ENCODE measurements around the gene RNASE1. TPM values are rescaled to one million over a fixed set of nuclear protein-coding genes. Genes with fewer than 3 reads are reported as not detected.

Gene RNASE1
- total and polyA plus RNA-seq, 2 experiments from 2014 or later = not detected

DNA sequence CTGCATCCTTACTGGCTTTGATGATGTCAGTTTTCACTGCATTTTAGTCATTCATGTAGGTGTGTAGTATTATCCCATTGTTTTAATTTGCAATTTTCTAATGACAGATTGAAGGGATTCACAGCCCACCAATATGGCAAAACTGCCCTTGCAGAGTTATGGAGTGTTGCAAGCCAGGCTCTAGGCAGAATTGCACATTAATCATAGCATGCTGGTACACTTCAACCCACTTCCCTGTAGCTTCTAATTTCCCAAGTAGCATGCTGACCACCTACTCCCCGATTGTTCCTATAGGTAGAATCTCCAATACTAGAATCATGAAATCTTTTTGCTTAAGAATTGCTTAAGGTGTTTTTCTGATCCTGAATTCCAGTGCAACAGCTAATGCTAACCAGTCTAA lies 26.7 kb downstream of the RNASE1 start:
- H3K4me1 ChIP-seq (ENCODE audit: insufficient read depth) = no peaks in the 10 kb centered on the region
- TF ChIP-seq EZH2 (IDR thresholded peaks at IDR 0.05; ENCODE audit: insufficient read depth, poor library complexity, severe bottlenecking) (no peak), EZH2phosphoT487 (IDR thresholded peaks at IDR 0.05; ENCODE audit: insufficient read depth, low read depth) (no peak)
- H3K4me2 ChIP-seq (ENCODE audit: unreplicated experiment) = no peak overlapping the region
- H3K27ac ChIP-seq = no peak overlapping the region
- H4K20me1 ChIP-seq (ENCODE audit: insufficient read depth) = no peaks in the 10 kb centered on the region
- H3K36me3 ChIP-seq (ENCODE audit: low read depth) = no peaks in the 10 kb centered on the region
- no peaks in the 10 kb centered on the region for H3K9me2 ChIP-seq (ENCODE audit: insufficient read depth)
- H3K9ac ChIP-seq = no peak overlapping the region
- H3K4me3 ChIP-seq = no peak overlapping the region
- no peaks in the 10 kb centered on the region for H3K9me3 ChIP-seq (ENCODE audit: low read depth)
- H3F3A ChIP-seq (ENCODE audit: insufficient read depth) = no peaks in the 10 kb centered on the region
- no peaks in the 10 kb centered on the region for H3K79me2 ChIP-seq (ENCODE audit: insufficient read depth)
- 60 to 70% methylated on average over 1 of the region's 1 CpG for WGBS, 2 experiments (ENCODE audit: low coverage in 1 of 2, low lambda C conversion rate in 2 of 2, missing lambda C conversion rate in 2 of 2)
- in situ Hi-C loops (cut with MboI) = no loop called here
- no peak overlapping the region for H2AFZ ChIP-seq
- no peak for DNase-seq
- H3K27me3 ChIP-seq (replicated peaks; ENCODE audit: insufficient read depth) = no peaks in the 10 kb centered on the region

DNA sequence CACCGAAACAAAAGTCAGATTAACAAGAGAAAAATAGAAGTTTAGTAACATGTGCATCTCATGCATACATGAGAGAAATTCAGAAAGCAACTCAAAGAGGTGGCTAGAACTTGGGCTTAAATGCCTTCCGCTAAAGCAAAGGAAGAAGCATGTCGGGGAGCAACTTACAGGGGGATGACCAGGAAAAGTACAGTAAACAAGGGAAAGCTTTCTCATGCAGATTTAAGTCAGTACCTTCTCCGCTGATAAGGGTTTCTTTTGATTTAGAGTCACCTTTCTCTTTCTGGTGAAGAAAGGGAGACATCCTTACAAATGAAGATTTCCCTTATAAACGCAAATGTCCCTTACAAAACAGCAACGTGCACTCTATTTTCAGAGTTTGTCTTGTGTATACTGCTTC lies 27.6 kb downstream of the RNASE1 start:
- WGBS, 2 experiments (ENCODE audit: low coverage in 1 of 2, low lambda C conversion rate in 2 of 2, missing lambda C conversion rate in 2 of 2) = 30 to 31% methylated on average over 6 of the region's 6 CpGs
- TF ChIP-seq EZH2 (IDR thresholded peaks at IDR 0.05; ENCODE audit: insufficient read depth, poor library complexity, severe bottlenecking) = no peak
- TF ChIP-seq EZH2phosphoT487 (IDR thresholded peaks at IDR 0.05; ENCODE audit: insufficient read depth, low read depth) = no peak
- no peaks in the 10 kb centered on the region for H4K20me1 ChIP-seq (ENCODE audit: insufficient read depth)
- no peak overlapping the region for H3K4me2 ChIP-seq (ENCODE audit: unreplicated experiment)
- no peak overlapping the region for H2AFZ ChIP-seq
- H3K27ac ChIP-seq = no peak overlapping the region
- H3K36me3 ChIP-seq (ENCODE audit: low read depth) = no peaks in the 10 kb centered on the region
- in situ Hi-C loops (cut with MboI) = no loop called here
- H3K9me2 ChIP-seq (ENCODE audit: insufficient read depth) = no peaks in the 10 kb centered on the region
- H3K4me1 ChIP-seq (ENCODE audit: insufficient read depth) = no peaks in the 10 kb centered on the region
- no peaks in the 10 kb centered on the region for H3F3A ChIP-seq (ENCODE audit: insufficient read depth)
- H3K9ac ChIP-seq = no peak overlapping the region
- H3K79me2 ChIP-seq (ENCODE audit: insufficient read depth) = no peaks in the 10 kb centered on the region
- no peak overlapping the region for H3K4me3 ChIP-seq
- no peaks in the 10 kb centered on the region for H3K27me3 ChIP-seq (replicated peaks; ENCODE audit: insufficient read depth)
- H3K9me3 ChIP-seq (ENCODE audit: low read depth) = no peaks in the 10 kb centered on the region
- DNase-seq = no peak

- no peak for DNase-seq
- Histone ChIP-seq H3K79me2 (ENCODE audit: insufficient read depth) (no peaks in the 10 kb centered on the region), H3K9me2 (ENCODE audit: insufficient read depth) (no peaks in the 10 kb centered on the region), H3K4me3 (no peak overlapping the region), H3K9me3 (ENCODE audit: low read depth) (no peaks in the 10 kb centered on the region), H3F3A (ENCODE audit: insufficient read depth) (no peaks in the 10 kb centered on the region), H4K20me1 (ENCODE audit: insufficient read depth) (no peaks in the 10 kb centered on the region), H3K27me3 (replicated peaks; ENCODE audit: insufficient read depth) (no peaks in the 10 kb centered on the region), H2AFZ (no peak overlapping the region), H3K4me1 (ENCODE audit: insufficient read depth) (no peaks in the 10 kb centered on the region), H3K36me3 (ENCODE audit: low read depth) (no peaks in the 10 kb centered on the region), H3K27ac (no peak overlapping the region), H3K4me2 (ENCODE audit: unreplicated experiment) (no peak overlapping the region), H3K9ac (no peak overlapping the region)
- in situ Hi-C loops (cut with MboI) = no loop called here
- 33 to 34% methylated on average over 5 of the region's 5 CpGs for WGBS, 2 experiments (ENCODE audit: low coverage in 1 of 2, low lambda C conversion rate in 2 of 2, missing lambda C conversion rate in 2 of 2)
- TF ChIP-seq EZH2 (IDR thresholded peaks at IDR 0.05; ENCODE audit: insufficient read depth, poor library complexity, severe bottlenecking) (no peak), EZH2phosphoT487 (IDR thresholded peaks at IDR 0.05; ENCODE audit: insufficient read depth, low read depth) (no peak)
Observed at GRCh38 chr14:20774258-20774824, 28.3 kb downstream of the RNASE1 start.

DNA sequence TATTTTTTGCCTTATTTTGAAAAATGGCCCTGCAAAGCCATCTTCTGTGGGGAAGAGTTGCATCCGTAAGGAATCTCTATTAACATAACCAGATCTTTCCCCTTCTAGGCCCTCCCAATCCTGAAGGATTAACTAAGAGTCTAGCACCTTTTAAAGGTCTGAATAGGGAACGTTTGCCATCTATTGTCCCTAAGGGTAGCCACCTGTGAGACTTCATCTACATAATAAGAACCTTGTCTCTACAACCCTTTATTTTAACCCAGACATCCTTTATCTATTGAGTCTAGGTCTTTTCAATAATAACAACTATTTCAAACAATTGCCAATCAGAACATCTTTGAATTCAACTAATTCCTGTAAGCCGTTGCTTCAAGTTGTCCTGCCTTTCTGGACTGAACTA lies 30.0 kb downstream of the RNASE1 start:
- H2AFZ ChIP-seq = no peak overlapping the region
- no peaks in the 10 kb centered on the region for H3K9me2 ChIP-seq (ENCODE audit: insufficient read depth)
- no peaks in the 10 kb centered on the region for H3F3A ChIP-seq (ENCODE audit: insufficient read depth)
- no peaks in the 10 kb centered on the region for H3K27me3 ChIP-seq (replicated peaks; ENCODE audit: insufficient read depth)
- no peaks in the 10 kb centered on the region for H3K9me3 ChIP-seq (ENCODE audit: low read depth)
- H3K36me3 ChIP-seq (ENCODE audit: low read depth) = no peaks in the 10 kb centered on the region
- no peak for TF ChIP-seq EZH2 (IDR thresholded peaks at IDR 0.05; ENCODE audit: insufficient read depth, poor library complexity, severe bottlenecking)
- no peak for TF ChIP-seq EZH2phosphoT487 (IDR thresholded peaks at IDR 0.05; ENCODE audit: insufficient read depth, low read depth)
- H3K79me2 ChIP-seq (ENCODE audit: insufficient read depth) = no peaks in the 10 kb centered on the region
- H3K9ac ChIP-seq = no peak overlapping the region
- no peak overlapping the region for H3K27ac ChIP-seq
- no peaks in the 10 kb centered on the region for H4K20me1 ChIP-seq (ENCODE audit: insufficient read depth)
- no peak overlapping the region for H3K4me2 ChIP-seq (ENCODE audit: unreplicated experiment)
- H3K4me3 ChIP-seq = no peak overlapping the region
- H3K4me1 ChIP-seq (ENCODE audit: insufficient read depth) = no peaks in the 10 kb centered on the region
- in situ Hi-C loops (cut with MboI) = no loop called here
- no peak for DNase-seq
- 24 to 33% methylated on average over 3 of the region's 3 CpGs for WGBS, 2 experiments (ENCODE audit: low coverage in 1 of 2, low lambda C conversion rate in 2 of 2, missing lambda C conversion rate in 2 of 2)

GRCh38 chr14:20769421-20769820 lies 33.2 kb downstream of the RNASE1 start:
- Histone ChIP-seq H3K9me2 (ENCODE audit: insufficient read depth) (no peaks in the 10 kb centered on the region), H2AFZ (no peak overlapping the region), H3K36me3 (ENCODE audit: low read depth) (no peaks in the 10 kb centered on the region), H3K4me2 (ENCODE audit: unreplicated experiment) (no peak overlapping the region), H3K27me3 (replicated peaks; ENCODE audit: insufficient read depth) (no peaks in the 10 kb centered on the region), H3K4me3 (no peak overlapping the region), H3K4me1 (ENCODE audit: insufficient read depth) (no peaks in the 10 kb centered on the region), H4K20me1 (ENCODE audit: insufficient read depth) (no peaks in the 10 kb centered on the region), H3F3A (ENCODE audit: insufficient read depth) (no peaks in the 10 kb centered on the region), H3K9ac (no peak overlapping the region), H3K9me3 (ENCODE audit: low read depth) (no peaks in the 10 kb centered on the region), H3K27ac (no peak overlapping the region), H3K79me2 (ENCODE audit: insufficient read depth) (no peaks in the 10 kb centered on the region)
- DNase-seq = no peak
- TF ChIP-seq EZH2 (IDR thresholded peaks at IDR 0.05; ENCODE audit: insufficient read depth, poor library complexity, severe bottlenecking) (no peak), EZH2phosphoT487 (IDR thresholded peaks at IDR 0.05; ENCODE audit: insufficient read depth, low read depth) (no peak)
- in situ Hi-C loops (cut with MboI) = no loop called here
- WGBS, 2 experiments (ENCODE audit: low coverage in 1 of 2, low lambda C conversion rate in 2 of 2, missing lambda C conversion rate in 2 of 2) = 50 to 52% methylated on average over 3 of the region's 3 CpGs
